Measurements from ENCODE around the gene VPS18.

VPS18 gene

GRCh38 chr15:40863660-40864270, 30.5 kb upstream of the VPS18 start:
- ATAC-seq = no peak
- no peak for TF ChIP-seq ZNF70 (CRISPR knock-in tag; IDR thresholded peaks at IDR 0.05)
- TF ChIP-seq OSR1 (CRISPR knock-in tag; IDR thresholded peaks at IDR 0.05) = no peak
- no peak for TF ChIP-seq ISL1 (CRISPR knock-in tag; IDR thresholded peaks at IDR 0.05)
- no peak for TF ChIP-seq CREB5 (CRISPR knock-in tag; IDR thresholded peaks at IDR 0.05; ENCODE audit: low read depth)
- TF ChIP-seq ZFP30 (CRISPR knock-in tag; IDR thresholded peaks at IDR 0.05) = no peak
- TF ChIP-seq ESRRG (CRISPR knock-in tag; IDR thresholded peaks at IDR 0.05) = no peak
- TF ChIP-seq SNAI2 (CRISPR knock-in tag; IDR thresholded peaks at IDR 0.05) = no peak
- no peak for TF ChIP-seq RARB (CRISPR knock-in tag; IDR thresholded peaks at IDR 0.05)
- TF ChIP-seq ZFP3 (CRISPR knock-in tag; IDR thresholded peaks at IDR 0.05) = no peak
- TF ChIP-seq POU6F1 (CRISPR knock-in tag; IDR thresholded peaks at IDR 0.05; ENCODE audit: borderline replicate concordance, low read depth) = no peak
- no peak for TF ChIP-seq ZC3H10 (CRISPR knock-in tag; IDR thresholded peaks at IDR 0.05)
- TF ChIP-seq PPARA (CRISPR knock-in tag; IDR thresholded peaks at IDR 0.05; ENCODE audit: borderline replicate concordance) = no peak
- no peak for TF ChIP-seq GLIS3 (CRISPR knock-in tag; IDR thresholded peaks at IDR 0.05)
- no peak for TF ChIP-seq PATZ1 (CRISPR knock-in tag; IDR thresholded peaks at IDR 0.05; ENCODE audit: borderline replicate concordance)
- no peak for TF ChIP-seq TSHZ2 (CRISPR knock-in tag; IDR thresholded peaks at IDR 0.05)
- TF ChIP-seq ZNF8 (CRISPR knock-in tag; IDR thresholded peaks at IDR 0.05) = no peak
- TF ChIP-seq CSDC2 (CRISPR knock-in tag; IDR thresholded peaks at IDR 0.05) = no peak
- no peak for TF ChIP-seq TOX (CRISPR knock-in tag; IDR thresholded peaks at IDR 0.05; ENCODE audit: borderline replicate concordance)
- no peak for TF ChIP-seq ARNTL (CRISPR knock-in tag; IDR thresholded peaks at IDR 0.05; ENCODE audit: borderline replicate concordance, low read depth)
- TF ChIP-seq BACH2 (CRISPR knock-in tag; IDR thresholded peaks at IDR 0.05; ENCODE audit: borderline replicate concordance) = no peak

GRCh38 chr15:40867199-40867598, 27.1 kb upstream of the VPS18 start:
- TF ChIP-seq CSRNP3 (CRISPR knock-in tag; IDR thresholded peaks at IDR 0.05) = no peak
- TF ChIP-seq POU6F1 (CRISPR knock-in tag; IDR thresholded peaks at IDR 0.05; ENCODE audit: borderline replicate concordance, low read depth) = no peak
- no peak for TF ChIP-seq ZNF565 (CRISPR knock-in tag; conservative IDR thresholded peaks at IDR 0.05; ENCODE audit: low read depth)
- no peak for TF ChIP-seq GLIS3 (CRISPR knock-in tag; IDR thresholded peaks at IDR 0.05)
- no peak for TF ChIP-seq CSDC2 (CRISPR knock-in tag; IDR thresholded peaks at IDR 0.05)
- TF ChIP-seq ZNF8 (CRISPR knock-in tag; IDR thresholded peaks at IDR 0.05) = no peak
- no peak for TF ChIP-seq ZC3H10 (CRISPR knock-in tag; IDR thresholded peaks at IDR 0.05)
- no peak for TF ChIP-seq SNAI2 (CRISPR knock-in tag; IDR thresholded peaks at IDR 0.05)
- no peak for TF ChIP-seq PPARA (CRISPR knock-in tag; IDR thresholded peaks at IDR 0.05; ENCODE audit: borderline replicate concordance)
- ATAC-seq = no peak

Data from SK-N-SH treated with all-trans-retinoic acid at 6 μM for 48 hours (cell line).